ENCODE measurements around the gene CXCL9.
"Not testable (repeated sequence)": the region's sequence is repeated elsewhere in the genome, so short reads cannot be mapped to it uniquely, and the experiment has no call there.

CXCL9 gene

GRCh38 chr4:76003035-76003434 is 4.3 kb downstream of the CXCL9 start:
- H3K4me3 ChIP-seq (ENCODE audit: control insufficient read depth, low read depth, low read length) = no peak overlapping the region
- DNase-seq (ENCODE audit: low read depth) = no peak
- TF ChIP-seq, protein P1, sequence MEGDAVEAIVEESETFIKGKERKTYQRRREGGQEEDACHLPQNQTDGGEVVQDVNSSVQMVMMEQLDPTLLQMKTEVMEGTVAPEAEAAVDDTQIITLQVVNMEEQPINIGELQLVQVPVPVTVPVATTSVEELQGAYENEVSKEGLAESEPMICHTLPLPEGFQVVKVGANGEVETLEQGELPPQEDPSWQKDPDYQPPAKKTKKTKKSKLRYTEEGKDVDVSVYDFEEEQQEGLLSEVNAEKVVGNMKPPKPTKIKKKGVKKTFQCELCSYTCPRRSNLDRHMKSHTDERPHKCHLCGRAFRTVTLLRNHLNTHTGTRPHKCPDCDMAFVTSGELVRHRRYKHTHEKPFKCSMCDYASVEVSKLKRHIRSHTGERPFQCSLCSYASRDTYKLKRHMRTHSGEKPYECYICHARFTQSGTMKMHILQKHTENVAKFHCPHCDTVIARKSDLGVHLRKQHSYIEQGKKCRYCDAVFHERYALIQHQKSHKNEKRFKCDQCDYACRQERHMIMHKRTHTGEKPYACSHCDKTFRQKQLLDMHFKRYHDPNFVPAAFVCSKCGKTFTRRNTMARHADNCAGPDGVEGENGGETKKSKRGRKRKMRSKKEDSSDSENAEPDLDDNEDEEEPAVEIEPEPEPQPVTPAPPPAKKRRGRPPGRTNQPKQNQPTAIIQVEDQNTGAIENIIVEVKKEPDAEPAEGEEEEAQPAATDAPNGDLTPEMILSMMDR (IDR thresholded peaks at IDR 0.05; ENCODE audit: control insufficient read depth, insufficient read depth, low read depth, low read length, missing control alignments) = no peak

DNA sequence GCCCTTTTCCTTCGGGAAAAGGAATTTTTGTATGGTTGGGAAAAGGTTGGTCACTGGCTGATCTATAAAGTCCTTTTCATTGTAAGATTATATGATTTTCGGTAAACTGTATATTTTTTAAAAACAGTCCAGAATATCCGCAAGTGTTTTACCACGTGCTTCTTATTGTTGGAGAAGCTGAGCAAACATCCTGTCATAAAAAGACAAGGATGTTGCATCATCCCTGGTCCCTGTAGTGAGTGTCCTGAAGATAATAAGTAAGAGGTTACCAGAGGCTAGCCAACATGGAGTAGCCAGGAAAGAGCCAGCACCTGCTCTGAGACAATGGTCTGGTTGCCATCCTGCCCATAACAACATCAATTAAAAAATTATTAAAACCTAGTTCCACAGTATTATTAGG is 5.1 kb downstream of the CXCL9 start:
- H3K4me3 ChIP-seq (ENCODE audit: control insufficient read depth, low read depth, low read length) = no peak overlapping the region
- DNase-seq (ENCODE audit: low read depth) = no peak

GRCh38 chr4:76001700-76002099 is 5.6 kb downstream of the CXCL9 start:
- no peak overlapping the region for H3K4me3 ChIP-seq (ENCODE audit: control insufficient read depth, low read depth, low read length)
- TF ChIP-seq, protein P1 (IDR thresholded peaks at IDR 0.05; ENCODE audit: control insufficient read depth, insufficient read depth, low read depth, low read length, missing control alignments) = no peak
- DNase-seq (ENCODE audit: low read depth) = no peak

More for the DNA sequence above, 5.1 kb downstream of the CXCL9 start:
- TF ChIP-seq, protein P1 (IDR thresholded peaks at IDR 0.05; ENCODE audit: control insufficient read depth, insufficient read depth, low read depth, low read length, missing control alignments) = no peak

DNA sequence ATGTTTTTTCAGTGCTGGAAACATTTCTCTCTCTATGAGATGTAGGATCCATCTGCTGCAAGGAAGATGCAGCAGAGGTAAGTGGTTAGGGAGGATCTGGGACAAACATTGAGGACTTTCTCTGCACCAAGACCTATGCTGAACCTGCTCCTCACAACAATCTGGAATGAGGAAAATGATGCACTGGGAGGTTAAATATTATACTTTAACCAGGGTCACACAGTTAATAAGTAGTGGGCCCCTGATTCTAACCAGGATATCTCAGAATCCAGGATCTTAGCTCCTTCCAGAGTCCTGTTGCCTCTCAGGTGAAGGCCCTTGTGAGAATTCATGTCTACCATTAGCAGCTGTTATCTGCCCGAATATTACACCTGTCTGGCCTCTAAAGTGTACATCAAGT is 7.0 kb downstream of the CXCL9 start:
- H3K4me3 ChIP-seq (ENCODE audit: control insufficient read depth, low read depth, low read length) = no peak overlapping the region
- DNase-seq (ENCODE audit: low read depth) = no peak
- TF ChIP-seq, protein P1 (IDR thresholded peaks at IDR 0.05; ENCODE audit: control insufficient read depth, insufficient read depth, low read depth, low read length, missing control alignments) = no peak

DNA sequence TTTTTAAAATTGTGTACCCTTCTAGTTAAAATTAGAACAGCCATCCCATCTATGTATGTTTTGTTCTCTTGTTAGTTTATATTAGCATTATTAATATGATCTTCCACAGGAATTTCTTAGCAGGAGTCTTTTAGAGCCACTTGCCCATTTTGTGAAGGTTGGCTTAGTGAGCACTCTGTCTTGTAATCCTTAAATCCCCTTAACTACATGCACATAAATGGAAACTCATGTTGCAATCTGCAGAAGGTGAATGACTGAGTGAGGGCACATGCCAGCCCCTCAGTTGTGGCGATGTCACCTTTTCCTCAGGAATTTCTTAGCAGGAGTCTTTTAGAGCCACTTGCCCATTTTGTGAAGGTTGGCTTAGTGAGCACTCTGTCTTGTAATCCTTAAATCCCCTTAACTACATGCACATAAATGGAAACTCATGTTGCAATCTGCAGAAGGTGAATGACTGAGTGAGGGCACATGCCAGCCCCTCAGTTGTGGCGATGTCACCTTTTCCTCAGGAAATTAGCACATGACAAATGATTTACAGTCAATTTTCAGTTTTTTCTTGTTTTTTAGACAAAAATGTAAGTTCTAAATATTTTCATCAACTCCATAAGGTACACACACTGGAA is 8.7 kb downstream of the CXCL9 start:
- DNase-seq (ENCODE audit: low read depth) = not testable (repeated sequence)

DNA sequence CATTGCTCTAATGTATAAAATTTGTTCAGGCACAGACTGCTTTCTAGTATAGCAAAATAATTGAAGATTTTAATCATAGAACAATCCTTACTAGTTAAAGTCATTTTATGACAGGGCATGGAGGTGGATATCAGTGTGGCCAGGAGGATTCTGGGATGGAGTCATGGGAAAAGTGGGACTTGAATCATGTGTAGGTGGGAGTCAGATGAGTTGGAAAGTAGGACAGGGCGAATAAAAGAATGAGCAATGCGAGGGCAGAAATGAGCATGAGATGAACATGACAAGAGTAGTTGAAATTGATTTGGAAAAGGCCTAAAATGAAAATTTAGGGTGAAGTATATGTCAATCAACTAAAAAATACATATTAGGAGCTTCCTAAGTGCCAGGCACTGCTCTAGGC is 9.4 kb downstream of the CXCL9 start:
- no peak overlapping the region for H3K4me3 ChIP-seq (ENCODE audit: control insufficient read depth, low read depth, low read length)
- TF ChIP-seq, protein P1 (IDR thresholded peaks at IDR 0.05; ENCODE audit: control insufficient read depth, insufficient read depth, low read depth, low read length, missing control alignments) = no peak
- DNase-seq (ENCODE audit: low read depth) = no peak

More for the DNA sequence above, 8.7 kb downstream of the CXCL9 start:
- H3K4me3 ChIP-seq (ENCODE audit: control insufficient read depth, low read depth, low read length) = not testable (repeated sequence)

- TF ChIP-seq, protein P1 (IDR thresholded peaks at IDR 0.05; ENCODE audit: control insufficient read depth, insufficient read depth, low read depth, low read length, missing control alignments) = no peak
- no peak overlapping the region for H3K4me3 ChIP-seq (ENCODE audit: control insufficient read depth, low read depth, low read length)
- DNase-seq (ENCODE audit: low read depth) = no peak
Measured at GRCh38 chr4:75997081-75997480, 10.2 kb downstream of the CXCL9 start.
